GM18873 (cell line): ENCODE data around the gene SOWAHC.

ENCODE experiments used
- ATAC-seq: cut with Tn5 transposase; IDR thresholded peaks from one replicate; pipeline ENCODE4 v1.9.1; 2021; ENCODE audit warnings: mild to moderate bottlenecking, moderate library complexity, moderate number of reproducible peaks; ENCODE audit not compliant: unreplicated experiment, low FRiP score

The SOWAHC gene

DNA sequence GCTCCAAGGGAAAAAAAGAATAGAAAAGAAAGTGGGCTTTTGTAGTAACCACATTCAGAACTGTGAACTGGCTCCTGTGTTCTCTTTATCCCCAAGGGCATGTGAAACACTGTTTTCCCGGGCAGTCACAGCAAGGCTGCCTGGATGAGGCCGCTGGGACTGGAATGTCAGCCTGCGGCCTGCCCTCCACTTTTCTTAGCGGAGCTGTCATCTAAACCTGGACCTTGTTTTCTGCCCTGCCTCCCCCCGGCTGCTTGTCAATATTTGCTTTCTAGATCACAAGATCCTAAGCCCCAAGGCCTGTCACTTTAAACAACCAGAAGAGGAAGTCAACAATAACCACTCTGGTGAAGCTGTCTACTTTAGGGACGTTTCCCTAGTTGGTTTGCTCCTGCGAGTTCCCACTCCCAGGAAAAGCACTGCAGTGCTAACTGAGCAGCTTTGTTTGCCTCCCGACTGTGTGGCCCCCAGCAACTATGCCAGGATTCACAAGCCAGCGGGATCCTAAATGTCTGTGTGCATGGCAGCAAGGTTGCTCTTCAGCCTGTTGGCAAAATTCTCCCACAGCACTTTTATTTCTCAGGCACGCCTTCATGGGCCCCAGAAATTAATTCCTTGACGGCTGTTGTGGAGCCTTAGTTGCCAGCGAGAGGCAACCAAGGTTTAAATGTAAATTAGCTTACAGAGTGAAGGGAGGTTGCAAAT lies 30.6 kb downstream of the SOWAHC start:
- ATAC-seq = no peak

DNA sequence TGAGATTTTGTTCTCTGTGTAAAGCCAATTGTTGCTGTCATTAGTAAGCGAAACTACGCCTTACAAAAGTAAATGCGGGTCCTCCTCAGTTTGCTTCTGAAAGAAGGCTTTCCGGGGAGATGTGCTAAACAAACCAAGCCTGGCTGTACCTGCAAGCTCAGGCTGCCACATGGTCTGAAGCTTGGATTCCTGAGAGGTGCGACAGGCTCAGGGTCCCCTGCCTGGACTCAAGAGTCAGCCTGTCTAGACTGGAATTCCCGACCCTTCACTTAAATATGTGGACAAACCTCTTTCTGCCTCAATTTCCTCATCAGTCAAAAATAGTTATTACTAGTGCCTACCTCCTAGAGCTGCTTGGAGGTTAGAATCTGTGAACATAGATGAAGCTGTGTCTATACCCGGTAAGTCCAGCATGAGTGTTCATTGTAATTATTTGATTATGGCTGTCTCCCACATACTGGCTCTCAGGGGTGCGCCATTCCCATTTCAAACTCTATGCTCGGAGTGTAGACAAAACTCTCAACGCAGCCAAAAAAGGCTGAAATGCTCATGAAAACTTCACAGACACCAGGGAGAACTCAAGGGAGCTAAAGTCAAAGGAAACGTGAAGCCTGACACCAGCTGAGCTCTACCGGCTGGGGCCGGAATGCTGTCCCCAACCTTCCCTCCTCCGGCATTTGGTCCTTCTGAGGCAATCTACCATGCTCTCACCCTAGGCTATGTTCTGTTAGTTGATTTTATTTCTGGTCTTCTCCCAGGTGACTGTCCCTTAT lies 31.4 kb downstream of the SOWAHC start:
- ATAC-seq = no peak

DNA sequence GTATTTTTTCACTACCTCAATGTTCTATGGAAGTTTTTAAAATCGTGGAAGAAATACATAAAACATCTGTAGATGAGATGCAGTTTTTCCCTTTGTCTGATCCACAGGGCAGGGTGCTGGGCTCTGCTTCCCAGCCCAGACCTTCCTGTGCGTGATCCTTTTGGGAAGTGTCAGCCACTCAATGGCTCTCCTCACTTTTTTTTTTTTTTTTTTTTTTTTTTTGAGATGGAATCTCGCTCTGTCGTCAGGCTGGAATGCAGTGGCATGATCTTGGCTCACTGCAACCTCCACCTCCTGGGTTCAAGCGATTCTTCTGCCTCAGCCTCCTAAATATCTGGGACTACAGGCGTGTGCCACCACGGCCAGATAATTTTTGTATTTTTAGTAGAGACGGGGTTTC lies 32.8 kb downstream of the SOWAHC start:
- ATAC-seq = no peak

DNA sequence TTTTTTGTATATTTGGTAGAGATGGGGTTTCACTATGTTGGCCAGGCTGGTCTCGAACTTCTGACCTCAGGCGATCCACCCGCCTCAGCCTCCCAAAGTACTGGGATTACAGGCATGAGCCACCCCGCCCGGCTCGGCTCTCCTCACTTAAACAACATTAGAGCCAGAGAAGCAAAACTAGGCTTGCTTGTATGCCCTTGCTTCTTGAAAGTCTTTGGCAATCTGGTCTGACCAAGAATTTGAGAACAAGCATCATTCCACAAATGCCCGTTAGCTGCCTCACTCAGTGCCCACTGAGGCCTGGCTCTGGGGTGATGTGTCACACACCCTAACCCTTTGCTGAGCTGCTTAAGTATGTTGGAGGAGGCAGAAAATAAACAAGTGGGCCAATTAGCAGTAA lies 33.5 kb downstream of the SOWAHC start:
- no peak for ATAC-seq

DNA sequence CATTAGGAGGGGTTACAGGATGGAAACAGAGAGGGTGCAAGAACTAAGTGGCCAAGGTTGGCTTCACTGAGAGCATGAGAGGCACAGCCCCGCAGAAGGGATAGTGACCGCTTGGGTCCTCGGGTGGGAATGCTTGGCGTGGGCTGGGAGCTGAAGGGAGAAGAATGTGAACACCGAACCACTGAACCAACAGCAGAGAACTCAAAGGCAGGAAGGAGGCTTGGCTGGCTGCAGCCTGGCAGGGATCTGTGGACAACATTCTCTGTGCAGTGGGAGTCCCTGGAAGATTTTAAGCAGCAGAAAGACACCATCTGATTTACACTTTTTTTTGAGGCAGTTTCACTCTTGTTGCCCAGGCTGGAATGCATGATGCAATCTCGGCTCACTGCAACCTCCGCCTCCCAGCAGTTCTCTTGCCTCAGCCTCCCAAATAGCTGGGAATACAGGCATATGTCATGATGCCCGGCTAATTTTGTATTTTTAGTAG lies 33.9 kb downstream of the SOWAHC start:
- ATAC-seq = no peak

DNA sequence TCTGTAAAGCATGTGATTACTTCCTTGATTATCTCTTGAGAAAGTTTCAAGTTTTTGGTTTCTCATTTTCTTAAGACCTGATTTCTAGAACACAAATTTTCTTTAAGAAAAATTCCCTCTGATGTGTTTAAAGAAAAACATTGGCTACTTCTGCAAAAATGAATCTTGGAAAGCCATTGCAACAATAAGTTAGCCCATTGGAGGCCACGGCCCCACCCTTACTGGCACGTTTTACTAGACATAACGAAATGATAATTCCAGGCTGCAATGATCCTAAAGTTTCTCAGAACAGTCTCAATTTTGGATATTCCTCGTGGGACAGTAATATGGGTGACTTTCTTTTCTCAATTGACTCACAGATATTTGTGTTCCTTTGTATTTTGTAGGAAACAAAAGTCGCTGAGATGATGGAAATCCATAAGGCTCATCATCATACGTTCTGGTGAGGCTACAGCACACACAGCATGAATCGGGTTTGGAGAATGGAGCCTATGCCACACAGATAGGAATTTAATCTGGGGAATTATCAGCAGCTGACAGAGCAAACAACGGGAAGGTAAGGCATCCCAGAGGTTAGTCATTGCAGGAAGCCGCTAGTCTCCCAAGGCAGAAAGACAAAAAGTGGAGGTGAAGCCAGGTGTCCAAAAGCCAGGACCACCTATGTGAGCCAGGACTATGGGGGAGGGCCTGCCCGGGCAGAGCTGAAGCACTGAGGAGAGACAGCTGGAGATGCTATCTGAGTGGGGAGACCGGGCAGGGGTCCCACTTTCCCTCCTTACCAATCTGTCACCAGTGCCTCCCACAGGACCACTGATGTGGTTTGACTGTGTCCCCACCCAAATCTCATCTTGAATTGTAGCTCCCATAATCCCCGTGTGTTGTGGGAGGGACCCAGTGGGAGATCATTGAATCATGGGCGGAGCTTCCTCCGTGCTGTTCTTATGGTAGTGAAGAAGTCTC lies 35.9 kb downstream of the SOWAHC start:
- ATAC-seq = no peak

DNA sequence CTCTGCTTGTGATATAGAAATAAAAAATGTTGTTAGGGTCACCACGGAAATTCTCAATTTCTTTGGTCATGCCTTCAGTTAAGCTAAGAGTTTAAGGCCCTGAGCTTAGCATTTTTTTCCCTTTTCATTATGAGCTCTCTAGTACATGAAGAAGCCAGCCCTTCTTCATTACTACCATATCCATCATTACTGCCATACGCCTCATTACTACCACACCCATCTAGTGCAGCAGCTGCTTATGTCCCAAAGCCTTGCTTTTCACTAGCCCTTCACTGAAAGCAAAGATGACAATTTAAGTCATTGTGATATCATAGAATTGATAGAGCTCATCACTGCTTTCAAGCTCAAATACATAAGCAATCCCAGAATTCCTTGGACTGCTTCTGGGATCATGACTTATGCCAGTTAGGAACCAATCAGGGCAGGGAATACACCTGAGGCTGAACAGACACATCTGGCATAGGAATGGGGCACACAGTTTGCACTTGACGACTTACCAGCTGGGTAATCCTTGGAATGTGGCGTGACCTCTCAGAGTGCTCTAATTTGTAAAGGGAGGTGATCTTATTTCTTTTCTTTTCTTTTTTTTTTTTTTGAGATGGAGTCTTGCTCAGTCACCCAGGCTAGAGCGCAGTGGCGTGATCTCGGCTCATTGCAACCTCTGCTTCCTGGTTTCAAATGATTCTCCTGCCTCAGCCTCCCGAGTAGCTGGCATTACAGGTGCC lies 40.3 kb downstream of the SOWAHC start:
- no peak for ATAC-seq

DNA sequence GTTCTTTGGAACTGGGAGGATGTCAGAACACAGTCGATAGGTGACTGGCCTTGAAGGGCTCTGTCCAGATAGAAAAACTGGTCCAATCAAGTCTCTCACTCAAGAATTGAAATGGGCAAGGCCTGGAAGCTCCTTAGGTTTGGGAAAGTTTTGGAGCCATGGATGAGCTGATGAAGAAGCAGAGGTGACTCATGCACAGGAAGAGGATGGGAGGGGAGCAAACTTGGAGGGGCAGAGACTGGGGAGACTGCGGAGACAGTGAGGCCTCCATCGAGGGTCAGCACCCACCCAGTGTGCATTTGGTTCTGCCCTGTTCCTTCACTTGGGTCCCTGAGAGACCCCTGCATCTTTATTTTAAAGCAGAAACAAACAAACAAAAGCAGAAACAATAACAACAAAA lies 41.1 kb downstream of the SOWAHC start:
- ATAC-seq = no peak

DNA sequence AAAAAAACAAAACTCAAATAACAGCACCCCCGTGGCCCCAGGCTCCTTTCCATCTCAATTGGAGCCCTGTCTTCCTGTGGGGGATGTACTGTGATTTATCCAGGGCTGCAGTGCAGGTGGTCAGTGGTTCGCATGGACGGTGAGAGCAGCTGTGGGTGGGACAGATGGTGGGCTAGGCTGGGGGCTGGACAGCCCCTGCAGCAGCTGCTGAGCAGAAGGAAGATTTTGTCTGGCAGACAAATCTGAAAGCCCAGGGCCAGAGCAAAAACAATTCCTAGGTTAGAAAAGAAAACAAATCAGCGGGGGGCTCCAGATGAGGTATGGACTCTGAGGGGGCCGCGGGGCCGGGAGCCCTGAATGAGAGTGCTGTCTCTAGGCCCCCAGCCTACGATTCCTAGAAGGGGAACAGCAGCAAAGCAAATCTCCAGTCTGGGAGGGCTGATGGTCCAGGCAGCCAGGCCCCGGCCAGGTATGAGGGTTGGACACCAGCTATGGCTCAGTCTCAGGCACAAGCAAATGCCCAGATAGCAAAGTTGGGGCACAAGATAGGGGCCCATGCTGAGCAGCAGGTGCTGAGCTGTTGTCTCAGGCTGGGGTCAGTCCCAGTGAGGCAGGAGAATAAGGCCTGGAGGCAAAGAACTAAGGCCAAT lies 45.4 kb downstream of the SOWAHC start:
- ATAC-seq = no peak

DNA sequence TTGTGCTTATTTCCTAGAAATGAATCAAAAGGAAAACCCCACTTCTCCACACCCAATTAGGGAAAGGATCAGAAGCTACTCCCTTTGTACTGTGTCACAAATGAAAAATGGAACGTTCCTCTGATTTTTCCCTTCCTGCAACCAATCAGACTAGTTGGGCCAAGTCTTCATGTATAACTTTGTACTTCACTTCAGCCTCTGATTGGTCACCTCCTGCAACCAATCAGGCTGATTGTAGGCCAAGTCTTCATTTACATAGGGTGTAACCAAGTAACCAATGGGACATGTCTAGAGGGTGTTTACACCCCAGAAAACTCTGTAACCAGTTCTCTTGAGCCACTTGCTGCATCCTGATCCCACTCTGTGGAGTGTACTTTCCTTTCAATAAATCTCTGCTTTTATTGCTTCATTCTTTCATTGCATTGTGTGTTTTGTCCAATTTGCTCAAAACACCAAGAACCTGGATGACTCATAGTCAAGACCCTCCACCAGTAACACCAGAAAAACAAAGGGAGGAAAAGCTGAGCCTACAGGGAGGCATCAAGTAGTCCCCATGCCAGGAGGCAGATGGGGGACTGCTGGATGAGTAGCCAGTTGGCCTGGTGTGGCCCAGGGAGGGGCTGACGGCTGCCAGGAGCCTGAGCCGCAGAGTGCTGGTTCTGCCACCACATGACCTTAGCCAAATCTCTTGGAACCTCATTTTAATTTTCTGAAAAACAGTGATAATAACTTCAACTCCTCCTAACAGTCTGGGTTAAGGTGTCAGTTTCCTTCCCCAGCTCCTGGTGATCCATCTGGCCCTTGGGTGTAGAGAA lies 46.1 kb downstream of the SOWAHC start:
- ATAC-seq = no peak

DNA sequence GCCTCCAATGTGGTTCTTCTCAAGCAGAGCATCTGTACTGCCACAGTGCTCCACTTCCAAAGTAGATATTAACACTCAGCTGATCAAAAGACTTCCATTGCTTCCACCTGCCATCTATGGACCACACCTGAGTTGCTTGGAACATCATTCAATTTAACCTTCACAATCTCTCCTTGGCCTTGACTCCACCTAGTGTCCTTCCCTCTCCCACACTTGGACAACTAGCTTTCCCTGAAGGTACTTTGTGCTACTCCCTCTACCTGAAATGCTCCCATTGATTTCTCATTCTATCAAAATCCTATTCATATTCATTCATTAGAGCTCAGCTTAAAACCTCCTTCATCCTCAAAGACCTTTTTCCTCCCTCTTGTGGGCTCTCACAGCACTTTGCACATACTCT lies 48.7 kb downstream of the SOWAHC start:
- no peak for ATAC-seq

DNA sequence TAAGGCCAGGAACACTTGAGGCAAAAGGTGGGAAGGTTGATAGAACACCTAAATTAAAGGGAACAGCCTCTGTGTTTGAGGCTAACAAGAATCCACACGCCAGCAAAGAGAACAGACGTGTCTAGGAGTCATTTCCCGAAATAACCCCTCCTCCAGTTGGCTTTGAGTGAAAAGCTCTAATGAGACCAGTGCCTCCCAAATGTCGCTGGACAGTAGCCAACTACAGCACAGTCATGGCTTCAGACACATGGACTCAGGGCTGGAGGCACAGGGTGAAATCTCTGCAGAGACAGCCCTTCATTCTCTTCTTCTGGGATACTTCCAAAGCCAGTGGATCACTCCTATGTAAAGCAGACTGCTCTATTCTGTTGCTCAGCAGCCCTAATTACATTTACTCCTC lies 49.6 kb downstream of the SOWAHC start:
- no peak for ATAC-seq

DNA sequence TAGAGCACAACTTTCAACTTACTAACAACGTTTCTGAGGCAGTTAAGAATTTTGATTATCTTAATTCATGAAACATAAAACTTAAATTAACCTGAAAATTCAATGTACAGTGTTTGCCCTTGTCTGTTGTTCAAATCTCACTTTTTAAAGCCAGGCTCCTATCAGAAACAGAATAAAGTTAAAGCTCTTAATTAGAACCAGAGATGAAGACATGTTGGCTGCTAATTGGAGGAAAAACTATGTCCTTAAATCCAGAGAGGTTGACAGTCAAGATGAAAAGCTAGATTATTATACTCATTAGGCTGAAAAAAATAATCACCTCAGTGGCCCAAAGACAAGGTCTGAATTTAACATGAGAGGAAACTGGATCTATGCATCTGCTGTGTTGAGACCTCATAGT lies 52.3 kb downstream of the SOWAHC start:
- ATAC-seq = no peak
